HUES48 (cell line): ENCODE results near the gene NEURL1.
"Not testable (repeated sequence)": the region's sequence is repeated elsewhere in the genome, so short reads cannot be mapped to it uniquely, and the experiment has no call there.

Source experiments
- H3K27ac ChIP-seq: one replicate; pipeline ENCODE4 v1.7.0; 2013; ENCODE audit warnings: low read depth, low read length, inconsistent platforms
- H3K27me3 ChIP-seq: 2 replicates; pipeline ENCODE4 v1.6.1; 2013; ENCODE audit warnings: mild to moderate bottlenecking, low read length; ENCODE audit not compliant: control insufficient read depth, insufficient read depth
- H3K36me3 ChIP-seq: 2 replicates; pipeline ENCODE4 v1.6.1; 2013; ENCODE audit warnings: low read length; ENCODE audit not compliant: control insufficient read depth, insufficient read depth
- H3K4me1 ChIP-seq: 2 replicates; pipeline ENCODE4 v1.6.1; 2013; ENCODE audit warnings: mild to moderate bottlenecking, low read length; ENCODE audit not compliant: control insufficient read depth, insufficient read depth
- H3K4me3 ChIP-seq: 2 replicates; pipeline ENCODE4 v1.5.1; 2013; ENCODE audit warnings: mild to moderate bottlenecking, low read depth, low read length
- H3K9ac ChIP-seq: 2 replicates; pipeline ENCODE4 v1.6.1; 2013; ENCODE audit warnings: mild to moderate bottlenecking, low read depth, low read length, moderate library complexity
- H3K9me3 ChIP-seq: 2 replicates; pipeline ENCODE4 v1.6.1; 2013; ENCODE audit warnings: low read length; ENCODE audit not compliant: control insufficient read depth, insufficient read depth

NEURL1 gene

GRCh38 chr10:103602028-103602851 lies 108.7 kb downstream of the NEURL1 start:
- Histone ChIP-seq H3K9me3 (peaks cover 2% of the 10 kb centered on the region; the same call in 1 of the 2 replicates), H3K4me1 (no peaks in the 10 kb centered on the region), H3K27me3 (no peaks in the 10 kb centered on the region), H3K4me3 (no peak overlapping the region), H3K27ac (no peak overlapping the region), H3K36me3 (no peaks in the 10 kb centered on the region), H3K9ac (no peak overlapping the region)

- Histone ChIP-seq H3K9me3 (peaks cover 2% of the 10 kb centered on the region; the same call in 1 of the 2 replicates), H3K27me3 (no peaks in the 10 kb centered on the region), H3K36me3 (no peaks in the 10 kb centered on the region), H3K27ac (no peak overlapping the region), H3K4me1 (no peaks in the 10 kb centered on the region), H3K9ac (no peak overlapping the region), H3K4me3 (no peak overlapping the region)
Measured at GRCh38 chr10:103602852-103603155, 109.3 kb downstream of the NEURL1 start.

GRCh38 chr10:103603382-103603781 lies 109.9 kb downstream of the NEURL1 start:
- H3K27me3 ChIP-seq, result no peaks in the 10 kb centered on the region
- no peak overlapping the region for H3K9ac ChIP-seq
- peaks cover 2% of the 10 kb centered on the region; the same call in 1 of the 2 replicates for H3K9me3 ChIP-seq
- no peak overlapping the region for H3K4me3 ChIP-seq
- H3K27ac ChIP-seq, result no peak overlapping the region
- no peaks in the 10 kb centered on the region for H3K4me1 ChIP-seq
- H3K36me3 ChIP-seq, result no peaks in the 10 kb centered on the region

GRCh38 chr10:103605359-103606096 lies 112.0 kb downstream of the NEURL1 start:
- Histone ChIP-seq H3K27me3 (no peaks in the 10 kb centered on the region), H3K4me1 (no peaks in the 10 kb centered on the region), H3K4me3 (no peak overlapping the region), H3K27ac (no peak overlapping the region), H3K9me3 (peaks cover 2% of the 10 kb centered on the region; the same call in 1 of the 2 replicates), H3K9ac (no peak overlapping the region), H3K36me3 (no peaks in the 10 kb centered on the region)

- not testable (repeated sequence) for H3K27me3 ChIP-seq, H3K4me1 ChIP-seq, H3K9me3 ChIP-seq, H3K36me3 ChIP-seq, H3K4me3 ChIP-seq, H3K9ac ChIP-seq, H3K27ac ChIP-seq
Measured at GRCh38 chr10:103606097-103606438, 112.6 kb downstream of the NEURL1 start.

- not testable (repeated sequence) for H3K4me3 ChIP-seq, H3K4me1 ChIP-seq, H3K36me3 ChIP-seq, H3K27me3 ChIP-seq, H3K9me3 ChIP-seq, H3K9ac ChIP-seq, H3K27ac ChIP-seq
Measured at GRCh38 chr10:103607051-103607450, 113.5 kb downstream of the NEURL1 start.

- not testable (repeated sequence) for H3K9ac ChIP-seq, H3K27ac ChIP-seq, H3K4me3 ChIP-seq, H3K36me3 ChIP-seq, H3K27me3 ChIP-seq, H3K4me1 ChIP-seq, H3K9me3 ChIP-seq
Measured at GRCh38 chr10:103608056-103608455, 114.6 kb downstream of the NEURL1 start.

- Histone ChIP-seq H3K4me3 (no peak overlapping the region), H3K9me3 (peaks cover 2% of the 10 kb centered on the region; the same call in 1 of the 2 replicates), H3K27me3 (no peaks in the 10 kb centered on the region), H3K36me3 (no peaks in the 10 kb centered on the region), H3K4me1 (no peaks in the 10 kb centered on the region), H3K27ac (no peak overlapping the region), H3K9ac (no peak overlapping the region)
Measured at GRCh38 chr10:103609231-103610082, 116.0 kb downstream of the NEURL1 start.

- no peak overlapping the region for H3K4me3 ChIP-seq
- no peaks in the 10 kb centered on the region for H3K27me3 ChIP-seq
- H3K9ac ChIP-seq, result no peak overlapping the region
- no peaks in the 10 kb centered on the region for H3K36me3 ChIP-seq
- H3K4me1 ChIP-seq, result peaks cover 3% of the 10 kb centered on the region; the same call in 1 of the 2 replicates
- no peak overlapping the region for H3K27ac ChIP-seq
- peaks cover 2% of the 10 kb centered on the region; the same call in 1 of the 2 replicates for H3K9me3 ChIP-seq
Measured at GRCh38 chr10:103610083-103610472, 116.6 kb downstream of the NEURL1 start.

- H3K4me1 ChIP-seq, result peaks cover 3% of the 10 kb centered on the region; the same call in 1 of the 2 replicates
Measured at GRCh38 chr10:103610921-103611511, 117.5 kb downstream of the NEURL1 start.

More at GRCh38 chr10:103610921-103611511, 117.5 kb downstream of the NEURL1 start:
- H3K36me3 ChIP-seq, result no peaks in the 10 kb centered on the region
- no peak overlapping the region for H3K9ac ChIP-seq
- H3K4me3 ChIP-seq, result no peak overlapping the region
- no peaks in the 10 kb centered on the region for H3K9me3 ChIP-seq
- no peaks in the 10 kb centered on the region for H3K27me3 ChIP-seq
- no peak overlapping the region for H3K27ac ChIP-seq
